ENCODE measurements around the gene SH2D3A.

The SH2D3A gene

DNA sequence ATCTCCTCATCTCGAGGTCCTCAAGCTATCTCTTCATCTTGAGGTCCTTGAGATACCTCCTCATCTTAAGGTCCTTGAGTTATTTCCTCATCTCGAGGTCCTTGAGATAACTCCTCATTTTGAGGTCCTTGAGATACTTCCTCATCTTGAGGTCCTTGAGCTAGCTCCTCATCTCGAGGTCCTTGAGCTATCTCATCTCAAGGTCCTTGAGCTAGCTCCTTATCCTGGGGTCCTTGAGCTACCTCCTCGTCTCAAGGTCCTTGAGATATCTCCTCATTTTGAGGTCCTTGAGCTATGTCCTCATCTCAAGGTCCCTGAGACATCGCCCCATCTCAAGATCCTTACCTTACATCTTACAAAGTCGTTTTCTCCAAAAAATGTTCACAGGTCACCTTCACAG is 24.0 kb upstream of the SH2D3A start:
- no peak for TF ChIP-seq TAF1 (IDR thresholded peaks at IDR 0.05; ENCODE audit: borderline replicate concordance, insufficient read depth, low read length)
- TF ChIP-seq SIN3A (IDR thresholded peaks at IDR 0.05; ENCODE audit: borderline replicate concordance, insufficient read depth, low read length), result no peak
- TF ChIP-seq, protein P1, sequence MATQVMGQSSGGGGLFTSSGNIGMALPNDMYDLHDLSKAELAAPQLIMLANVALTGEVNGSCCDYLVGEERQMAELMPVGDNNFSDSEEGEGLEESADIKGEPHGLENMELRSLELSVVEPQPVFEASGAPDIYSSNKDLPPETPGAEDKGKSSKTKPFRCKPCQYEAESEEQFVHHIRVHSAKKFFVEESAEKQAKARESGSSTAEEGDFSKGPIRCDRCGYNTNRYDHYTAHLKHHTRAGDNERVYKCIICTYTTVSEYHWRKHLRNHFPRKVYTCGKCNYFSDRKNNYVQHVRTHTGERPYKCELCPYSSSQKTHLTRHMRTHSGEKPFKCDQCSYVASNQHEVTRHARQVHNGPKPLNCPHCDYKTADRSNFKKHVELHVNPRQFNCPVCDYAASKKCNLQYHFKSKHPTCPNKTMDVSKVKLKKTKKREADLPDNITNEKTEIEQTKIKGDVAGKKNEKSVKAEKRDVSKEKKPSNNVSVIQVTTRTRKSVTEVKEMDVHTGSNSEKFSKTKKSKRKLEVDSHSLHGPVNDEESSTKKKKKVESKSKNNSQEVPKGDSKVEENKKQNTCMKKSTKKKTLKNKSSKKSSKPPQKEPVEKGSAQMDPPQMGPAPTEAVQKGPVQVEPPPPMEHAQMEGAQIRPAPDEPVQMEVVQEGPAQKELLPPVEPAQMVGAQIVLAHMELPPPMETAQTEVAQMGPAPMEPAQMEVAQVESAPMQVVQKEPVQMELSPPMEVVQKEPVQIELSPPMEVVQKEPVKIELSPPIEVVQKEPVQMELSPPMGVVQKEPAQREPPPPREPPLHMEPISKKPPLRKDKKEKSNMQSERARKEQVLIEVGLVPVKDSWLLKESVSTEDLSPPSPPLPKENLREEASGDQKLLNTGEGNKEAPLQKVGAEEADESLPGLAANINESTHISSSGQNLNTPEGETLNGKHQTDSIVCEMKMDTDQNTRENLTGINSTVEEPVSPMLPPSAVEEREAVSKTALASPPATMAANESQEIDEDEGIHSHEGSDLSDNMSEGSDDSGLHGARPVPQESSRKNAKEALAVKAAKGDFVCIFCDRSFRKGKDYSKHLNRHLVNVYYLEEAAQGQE (IDR thresholded peaks at IDR 0.05; ENCODE audit: insufficient read depth in 1 of 2, low read depth in 2 of 2, low read length in 2 of 2), result no peak
- no peak for TF ChIP-seq FOXP2 (optimal IDR thresholded peaks at IDR 0.05; ENCODE audit: borderline replicate concordance, extremely low read depth, extremely low read length, insufficient read depth)

DNA sequence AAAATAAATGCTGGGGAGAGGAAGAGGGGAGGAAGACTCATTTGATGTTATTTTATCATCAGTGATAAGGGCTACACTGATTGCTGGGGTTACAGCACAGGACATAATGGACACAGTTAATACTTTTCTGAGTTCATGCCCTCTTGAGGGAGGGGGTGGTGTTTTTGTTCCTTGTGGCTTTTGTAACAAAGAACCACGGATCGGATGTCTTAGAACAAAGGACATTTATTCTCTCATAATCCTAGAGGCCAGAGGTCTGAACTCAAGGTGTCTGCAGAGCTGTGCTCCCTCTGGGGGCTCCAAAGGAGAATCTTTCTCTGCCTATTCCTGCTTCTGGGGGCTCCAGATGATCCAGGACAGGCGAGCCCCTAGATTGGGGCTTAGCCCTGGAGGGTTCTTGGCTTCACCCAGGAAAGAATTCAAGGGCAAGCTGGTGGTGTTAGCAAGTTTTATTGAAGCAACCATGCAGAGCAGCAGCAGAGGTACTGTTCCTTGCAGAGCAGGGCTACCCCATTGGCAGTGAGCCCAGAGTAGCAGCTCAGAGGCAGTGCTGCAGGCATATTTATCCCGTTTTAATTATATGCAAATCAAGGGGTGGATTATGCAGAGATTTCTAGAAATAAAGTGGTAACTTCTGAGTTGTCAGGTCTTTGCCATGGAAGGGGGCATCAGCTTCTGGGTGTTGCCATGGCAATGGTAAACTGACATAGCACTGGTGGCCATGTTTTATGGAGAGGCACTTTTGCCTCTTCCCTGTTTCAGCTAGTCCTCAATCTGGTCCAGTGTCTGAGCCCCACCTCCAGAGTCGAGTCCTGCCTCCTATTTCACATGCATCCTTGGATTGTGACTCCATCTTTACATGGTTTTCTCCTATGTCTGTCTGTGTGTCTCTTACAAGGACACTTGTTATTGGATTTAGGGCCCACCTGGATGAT is 23.2 kb upstream of the SH2D3A start:
- TF ChIP-seq POLR2AphosphoS5 (IDR thresholded peaks at IDR 0.05; ENCODE audit: low read depth, low read length), result no peak
- TF ChIP-seq FOXP2 (optimal IDR thresholded peaks at IDR 0.05; ENCODE audit: borderline replicate concordance, extremely low read depth, extremely low read length, insufficient read depth), result no peak
- TF ChIP-seq TAF1 (IDR thresholded peaks at IDR 0.05; ENCODE audit: borderline replicate concordance, insufficient read depth, low read length), result no peak
- TF ChIP-seq, protein P1 (IDR thresholded peaks at IDR 0.05; ENCODE audit: insufficient read depth in 1 of 2, low read depth in 2 of 2, low read length in 2 of 2), result no peak
- no peak for TF ChIP-seq SIN3A (IDR thresholded peaks at IDR 0.05; ENCODE audit: borderline replicate concordance, insufficient read depth, low read length)

DNA sequence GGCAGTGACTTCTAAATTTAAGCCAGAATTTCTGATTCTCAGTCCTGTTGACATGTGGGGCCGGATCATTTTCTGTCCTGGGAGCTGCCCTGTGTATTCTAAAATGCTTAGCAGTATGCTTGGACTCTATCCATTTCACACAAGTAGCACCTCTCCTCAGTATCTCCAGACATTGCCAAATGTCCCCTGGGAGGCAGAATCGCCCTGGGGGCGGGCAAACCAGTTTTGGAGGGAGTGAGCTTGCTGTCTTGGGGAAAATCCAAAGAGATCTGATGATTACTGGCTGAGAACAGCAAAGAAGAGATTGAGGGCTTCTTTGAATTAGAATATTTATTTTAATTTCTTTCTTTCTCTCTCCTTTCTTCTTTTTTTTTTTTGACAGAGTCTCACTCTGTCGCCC is 21.7 kb upstream of the SH2D3A start:
- no peak for TF ChIP-seq FOXP2 (optimal IDR thresholded peaks at IDR 0.05; ENCODE audit: borderline replicate concordance, extremely low read depth, extremely low read length, insufficient read depth)
- no peak for TF ChIP-seq TAF1 (IDR thresholded peaks at IDR 0.05; ENCODE audit: borderline replicate concordance, insufficient read depth, low read length)
- no peak for TF ChIP-seq SIN3A (IDR thresholded peaks at IDR 0.05; ENCODE audit: borderline replicate concordance, insufficient read depth, low read length)
- TF ChIP-seq POLR2AphosphoS5 (IDR thresholded peaks at IDR 0.05; ENCODE audit: low read depth, low read length), result no peak
- TF ChIP-seq, protein P1 (IDR thresholded peaks at IDR 0.05; ENCODE audit: insufficient read depth in 1 of 2, low read depth in 2 of 2, low read length in 2 of 2), result no peak

DNA sequence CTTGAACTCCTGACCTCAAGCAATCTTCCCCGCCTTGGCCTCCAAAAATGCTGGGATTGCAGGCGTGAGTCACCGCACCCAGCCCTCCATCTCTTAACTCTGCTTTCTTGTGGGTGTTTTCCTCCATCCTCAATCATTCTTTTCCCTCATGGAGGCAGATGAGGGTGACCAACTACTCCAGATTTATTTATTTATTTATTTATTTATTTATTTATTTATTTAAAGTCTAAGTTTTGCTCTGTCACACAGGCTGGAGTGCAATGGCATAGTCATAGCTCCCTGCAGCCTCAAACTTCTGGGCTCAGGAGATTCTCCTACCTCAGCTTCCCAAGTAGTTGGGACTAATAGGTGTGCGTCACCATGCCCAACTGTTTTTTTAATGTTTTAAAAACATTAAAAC is 20.2 kb upstream of the SH2D3A start:
- TF ChIP-seq TAF1 (IDR thresholded peaks at IDR 0.05; ENCODE audit: borderline replicate concordance, insufficient read depth, low read length) (no peak), FOXP2 (optimal IDR thresholded peaks at IDR 0.05; ENCODE audit: borderline replicate concordance, extremely low read depth, extremely low read length, insufficient read depth) (no peak), POLR2AphosphoS5 (IDR thresholded peaks at IDR 0.05; ENCODE audit: low read depth, low read length) (no peak), SIN3A (IDR thresholded peaks at IDR 0.05; ENCODE audit: borderline replicate concordance, insufficient read depth, low read length) (no peak)
- TF ChIP-seq, protein P1 (IDR thresholded peaks at IDR 0.05; ENCODE audit: insufficient read depth in 1 of 2, low read depth in 2 of 2, low read length in 2 of 2), result no peak

Data from PFSK-1 (cell line).